HG03442 (cell line): Measurements from ENCODE around the gene ZNF845.
"Not testable (repeated sequence)": the region's sequence is repeated elsewhere in the genome, so short reads cannot be mapped to it uniquely, and the experiment has no call there.

ENCODE experiments used
- ATAC-seq: cut with Tn5 transposase; IDR thresholded peaks from one replicate; pipeline ENCODE4 v1.9.1; 2021; ENCODE audit warnings: mild to moderate bottlenecking, moderate library complexity; ENCODE audit not compliant: unreplicated experiment

The ZNF845 gene

GRCh38 chr19:53374743-53375142 lies 41.2 kb downstream of the ZNF845 start:
- ATAC-seq, result no peak

GRCh38 chr19:53381376-53381775 lies 47.8 kb downstream of the ZNF845 start:
- ATAC-seq, result no peak

- no peak for ATAC-seq
These were observed 54.6 kb downstream of the ZNF845 start for GRCh38 chr19:53388168-53388567.

GRCh38 chr19:53388904-53389303 lies 55.4 kb downstream of the ZNF845 start:
- no peak for ATAC-seq

- no peak for ATAC-seq
These were observed 56.0 kb downstream of the ZNF845 start for GRCh38 chr19:53389571-53389970.

GRCh38 chr19:53389978-53390377 lies 56.4 kb downstream of the ZNF845 start:
- no peak for ATAC-seq

- ATAC-seq, result no peak
These were observed 61.0 kb downstream of the ZNF845 start for GRCh38 chr19:53394522-53394973.

GRCh38 chr19:53394974-53395839 lies 61.7 kb downstream of the ZNF845 start, which contains the start of gene ZNF765:
Gene ZNF765, plus strand, starts transcription at chr19:53395149. Its CDS starts 2,867 bp downstream, at chr19:53398016.
- peak; percentile 93 for ATAC-seq

GRCh38 chr19:53395840-53396524 lies 62.4 kb downstream of the ZNF845 start:
- not testable (repeated sequence) for ATAC-seq

GRCh38 chr19:53396525-53396868 lies 62.9 kb downstream of the ZNF845 start:
- no peak for ATAC-seq

- ATAC-seq, result not testable (repeated sequence)
These were observed 64.4 kb downstream of the ZNF845 start for GRCh38 chr19:53397918-53398317.
